ENCODE data around the gene SLC13A3.

SLC13A3 gene

GRCh38 chr20:46575937-46576461 is 75.3 kb downstream of the SLC13A3 start:
- DNase-seq (ENCODE audit: low spot score), result no peak

GRCh38 chr20:46575394-46575793 is 75.9 kb downstream of the SLC13A3 start:
- DNase-seq (ENCODE audit: low spot score), result no peak

- DNase-seq (ENCODE audit: low spot score), result no peak
Measured at GRCh38 chr20:46573788-46574584, 77.3 kb downstream of the SLC13A3 start.

- DNase-seq (ENCODE audit: low spot score), result no peak
Measured at GRCh38 chr20:46573234-46573633, 78.0 kb downstream of the SLC13A3 start.

GRCh38 chr20:46572790-46573189 is 78.5 kb downstream of the SLC13A3 start:
- DNase-seq (ENCODE audit: low spot score), result no peak

GRCh38 chr20:46572153-46572552 is 79.1 kb downstream of the SLC13A3 start:
- DNase-seq (ENCODE audit: low spot score), result no peak

GRCh38 chr20:46571418-46571817 is 79.8 kb downstream of the SLC13A3 start:
- DNase-seq (ENCODE audit: low spot score), result no peak

GRCh38 chr20:46570956-46571355 is 80.3 kb downstream of the SLC13A3 start:
- no peak for DNase-seq (ENCODE audit: low spot score)

GRCh38 chr20:46569961-46570360 is 81.3 kb downstream of the SLC13A3 start:
- no peak for DNase-seq (ENCODE audit: low spot score)

- DNase-seq (ENCODE audit: low spot score), result no peak
Measured at GRCh38 chr20:46568570-46569129, 82.6 kb downstream of the SLC13A3 start.

GRCh38 chr20:46566125-46566524 is 85.1 kb downstream of the SLC13A3 start:
- DNase-seq (ENCODE audit: low spot score), result no peak

GRCh38 chr20:46564241-46564957 is 86.9 kb downstream of the SLC13A3 start:
- DNase-seq (ENCODE audit: low spot score), result no peak

- no peak for DNase-seq (ENCODE audit: low spot score)
Measured at GRCh38 chr20:46563860-46564221, 87.4 kb downstream of the SLC13A3 start.

GRCh38 chr20:46563170-46563859 is 87.9 kb downstream of the SLC13A3 start:
- DNase-seq (ENCODE audit: low spot score), result no peak

- peak; percentile 64 for DNase-seq (ENCODE audit: low spot score)
Measured at GRCh38 chr20:46562373-46563169, 88.7 kb downstream of the SLC13A3 start.

- no peak for DNase-seq (ENCODE audit: low spot score)
Measured at GRCh38 chr20:46562009-46562372, 89.3 kb downstream of the SLC13A3 start.

- DNase-seq (ENCODE audit: low spot score), result no peak
Measured at GRCh38 chr20:46559685-46560440, 91.4 kb downstream of the SLC13A3 start.

- DNase-seq (ENCODE audit: low spot score), result no peak
Measured at GRCh38 chr20:46559001-46559400, 92.3 kb downstream of the SLC13A3 start.

GRCh38 chr20:46558511-46558959 is 92.7 kb downstream of the SLC13A3 start:
- no peak for DNase-seq (ENCODE audit: low spot score)

- DNase-seq (ENCODE audit: low spot score), result no peak
Measured at GRCh38 chr20:46557231-46557956, 93.9 kb downstream of the SLC13A3 start.
